Esophagus muscularis mucosa (tissue), 4 donors: ENCODE results near the gene TMEM59. TPM values are rescaled to one million over a fixed set of nuclear protein-coding genes. Genes with fewer than 3 reads are reported as not detected.

Experiments
- DNase-seq: peaks from one replicate; pipeline ENCODE4 v3.0.0-alpha.2; 2017; ENCODE audit errors: extremely low spot score
- H3K27ac ChIP-seq, 4 donors: fragments of 200-600 bp; sonication (generic); replicated peaks in 1 of 4; 1 replicate in 3 of 4; 2 replicates in 1 of 4; pipeline ENCODE4 v1.5.1; 2016 to 2019; ENCODE audit warnings: mild to moderate bottlenecking in 1 of 4
- H3K27me3 ChIP-seq, 4 donors: fragments of 200-600 bp; sonication (generic); one replicate each; pipeline versions ENCODE4 v1.5.1 to v1.6.0; 2016 to 2019
- H3K36me3 ChIP-seq, 4 donors: fragments of 200-600 bp; sonication (generic); one replicate each; pipeline ENCODE4 v1.5.1; 2016 to 2019
- H3K4me1 ChIP-seq, 4 donors: fragments of 200-600 bp; sonication (generic); one replicate each; pipeline ENCODE4 v1.5.1; 2016 to 2019
- H3K4me3 ChIP-seq, 4 donors: fragments of 200-600 bp; sonication (generic); 1 replicate in 2 of 4; 2 replicates in 2 of 4; pipeline ENCODE4 v1.5.1; 2016 to 2019; ENCODE audit warnings: mild to moderate bottlenecking in 4 of 4, moderate library complexity in 1 of 4
- H3K9me3 ChIP-seq, 4 donors: fragments of 200-600 bp; sonication (generic); 1 replicate in 3 of 4; 2 replicates in 1 of 4; pipeline ENCODE4 v1.5.1; 2016 to 2019
- EP300 ChIP-seq: sonication (generic); formaldehyde crosslinking; IDR thresholded peaks from one replicate; pipeline ENCODE4 v1.6.1; 2017; ENCODE audit warnings: antibody characterized with exemption
- POLR2A ChIP-seq: fragments of 450-650 bp; IDR thresholded peaks from one replicate; pipeline ENCODE4 v1.6.1; 2017; ENCODE audit warnings: antibody characterized with exemption, moderate library complexity, mild to moderate bottlenecking, low read depth
- POLR2AphosphoS5 ChIP-seq, 2 donors: sonication (generic); formaldehyde crosslinking; IDR thresholded peaks; one replicate each; pipeline ENCODE4 v1.6.1; 2017; ENCODE audit warnings: antibody characterized with exemption in 2 of 2
- WGBS: methylation state at CpG from one replicate; pipeline ENCODE4 v1.1.5; 2018; 5-methylcytosine and 5-hydroxymethylcytosine counted together
- intact Hi-C: fragments of 100-400 bp; cut with DNase I; formaldehyde crosslinking; loops from one replicate; pipeline ENCODE4 v1.15.1; 2023
- small RNA-seq, 3 donors: library from RNA; depleted of rRNA; stranded (forward); fragments of <200 nt; gene quantifications; one replicate each; pipeline ENCODE3, GENCODE V24; 2016
- total RNA-seq, 4 donors: library from RNA; depleted of rRNA; stranded (reverse); fragments of >200 nt; gene quantifications; one replicate each; pipeline versions ENCODE4 v1.1.0 to v1.2.1, GENCODE V29; 2016
- TF ChIP-seq, protein P1 (sequence below), 3 experiments: fragments of 200-600 bp in 2 of 3; fragments of 450-650 bp in 1 of 3; sonication (generic) in 2 of 3; IDR thresholded peaks; one replicate each; pipeline ENCODE4 v1.5.1; 2017 to 2019; ENCODE audit warnings: antibody characterized with exemption in 3 of 3, mild to moderate bottlenecking in 2 of 3, moderate library complexity in 1 of 3

TMEM59 gene
- total RNA-seq, 4 donors from 2014 or later, result 238 to 334 (median 288) TPM

DNA sequence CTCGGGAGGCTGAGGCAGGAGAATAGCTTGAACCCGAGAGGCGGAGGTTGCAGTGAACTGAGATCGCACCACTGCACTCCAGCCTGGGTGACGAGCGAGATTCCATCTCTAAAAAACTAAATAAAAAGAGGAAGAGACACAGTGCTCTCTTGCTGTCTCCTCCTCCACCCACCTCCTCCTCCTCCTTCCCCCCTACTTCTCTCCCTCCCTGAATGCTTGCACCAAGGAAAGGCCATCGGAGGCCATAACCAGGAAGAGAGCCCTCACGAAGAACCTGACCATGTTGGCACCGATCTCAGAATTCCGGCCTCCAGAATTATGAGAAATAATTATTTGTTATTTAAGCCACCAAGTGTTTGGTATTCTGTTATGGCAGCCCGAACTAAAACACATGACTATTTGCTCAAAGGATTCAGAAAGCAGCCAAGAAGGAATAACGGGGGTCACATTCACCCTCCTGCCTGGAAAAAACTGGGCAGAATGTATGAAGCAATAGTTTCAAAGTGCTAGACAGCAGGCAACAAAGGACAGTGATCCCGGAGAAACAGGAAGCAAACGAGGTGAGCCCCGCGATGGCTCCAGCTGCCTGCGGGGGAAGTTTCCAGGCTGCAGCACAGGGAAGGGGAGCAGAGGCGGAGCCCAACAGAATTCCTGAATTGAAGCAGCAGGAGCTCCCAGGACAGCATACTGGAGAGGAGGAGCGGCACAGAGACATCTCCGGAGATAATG is 70.8 kb downstream of the TMEM59 start:
- Histone ChIP-seq H3K36me3 (no peaks in the 10 kb centered on the region), H3K27me3 (no peaks in the 10 kb centered on the region), H3K4me1 (peaks cover 0 to 27% (median 21%) of the 10 kb centered on the region in 4 donors), H3K4me3 (peak overlapping the region; percentile 45 to 52 (median 51)), H3K9me3 (no peaks in the 10 kb centered on the region), H3K27ac (peak overlapping the region; percentile 75 to 86 (median 82))
- 34% methylated on average over 20 of the region's 20 CpGs for WGBS
- TF ChIP-seq, protein P1, sequence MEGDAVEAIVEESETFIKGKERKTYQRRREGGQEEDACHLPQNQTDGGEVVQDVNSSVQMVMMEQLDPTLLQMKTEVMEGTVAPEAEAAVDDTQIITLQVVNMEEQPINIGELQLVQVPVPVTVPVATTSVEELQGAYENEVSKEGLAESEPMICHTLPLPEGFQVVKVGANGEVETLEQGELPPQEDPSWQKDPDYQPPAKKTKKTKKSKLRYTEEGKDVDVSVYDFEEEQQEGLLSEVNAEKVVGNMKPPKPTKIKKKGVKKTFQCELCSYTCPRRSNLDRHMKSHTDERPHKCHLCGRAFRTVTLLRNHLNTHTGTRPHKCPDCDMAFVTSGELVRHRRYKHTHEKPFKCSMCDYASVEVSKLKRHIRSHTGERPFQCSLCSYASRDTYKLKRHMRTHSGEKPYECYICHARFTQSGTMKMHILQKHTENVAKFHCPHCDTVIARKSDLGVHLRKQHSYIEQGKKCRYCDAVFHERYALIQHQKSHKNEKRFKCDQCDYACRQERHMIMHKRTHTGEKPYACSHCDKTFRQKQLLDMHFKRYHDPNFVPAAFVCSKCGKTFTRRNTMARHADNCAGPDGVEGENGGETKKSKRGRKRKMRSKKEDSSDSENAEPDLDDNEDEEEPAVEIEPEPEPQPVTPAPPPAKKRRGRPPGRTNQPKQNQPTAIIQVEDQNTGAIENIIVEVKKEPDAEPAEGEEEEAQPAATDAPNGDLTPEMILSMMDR (IDR thresholded peaks at IDR 0.05), result no peak
- TF ChIP-seq EP300 (peak; percentile 14), POLR2AphosphoS5 (IDR thresholded peaks at IDR 0.05) (peak; percentile 22 to 53), POLR2A (no peak)
- intact Hi-C loops, result no loop called here
- DNase-seq, result no peak

DNA sequence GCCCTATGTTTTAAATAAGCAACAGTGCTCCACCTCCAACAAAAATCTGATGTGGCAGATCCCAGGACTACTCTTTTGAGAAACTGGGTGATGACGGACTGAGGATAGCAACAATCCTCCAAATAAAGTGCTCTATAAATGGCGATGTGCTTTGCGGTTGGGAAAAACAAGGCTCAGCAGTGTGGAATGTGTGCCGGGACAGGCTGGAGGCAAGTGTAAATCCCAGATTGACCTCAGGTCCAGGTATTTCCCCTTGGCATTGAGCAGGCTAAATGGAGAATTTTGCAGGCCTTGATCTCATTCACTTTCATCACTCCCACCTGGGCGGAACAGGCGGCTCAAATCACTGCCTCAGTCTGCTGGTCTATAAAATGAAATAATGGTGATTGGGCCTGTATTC is 71.8 kb downstream of the TMEM59 start:
- H3K9me3 ChIP-seq, result no peaks in the 10 kb centered on the region
- peak; percentile 43 to 58 for TF ChIP-seq POLR2AphosphoS5 (IDR thresholded peaks at IDR 0.05)
- no peak for TF ChIP-seq POLR2A
- TF ChIP-seq, protein P1 (IDR thresholded peaks at IDR 0.05), result no peak
- TF ChIP-seq EP300, result peak; percentile 55
- H3K27ac ChIP-seq, result peak overlapping the region; percentile 75 to 86 (median 82)
- H3K4me1 ChIP-seq, result peaks cover 0 to 27% (median 21%) of the 10 kb centered on the region in 4 donors
- H3K4me3 ChIP-seq, result no peak overlapping the region
- DNase-seq, result no peak
- WGBS, result 87% methylated on average over 6 of the region's 6 CpGs
- no peaks in the 10 kb centered on the region for H3K27me3 ChIP-seq
- H3K36me3 ChIP-seq, result peaks cover 0 to 4% (median 0%) of the 10 kb centered on the region in 4 donors
- intact Hi-C loops, result no loop called here

DNA sequence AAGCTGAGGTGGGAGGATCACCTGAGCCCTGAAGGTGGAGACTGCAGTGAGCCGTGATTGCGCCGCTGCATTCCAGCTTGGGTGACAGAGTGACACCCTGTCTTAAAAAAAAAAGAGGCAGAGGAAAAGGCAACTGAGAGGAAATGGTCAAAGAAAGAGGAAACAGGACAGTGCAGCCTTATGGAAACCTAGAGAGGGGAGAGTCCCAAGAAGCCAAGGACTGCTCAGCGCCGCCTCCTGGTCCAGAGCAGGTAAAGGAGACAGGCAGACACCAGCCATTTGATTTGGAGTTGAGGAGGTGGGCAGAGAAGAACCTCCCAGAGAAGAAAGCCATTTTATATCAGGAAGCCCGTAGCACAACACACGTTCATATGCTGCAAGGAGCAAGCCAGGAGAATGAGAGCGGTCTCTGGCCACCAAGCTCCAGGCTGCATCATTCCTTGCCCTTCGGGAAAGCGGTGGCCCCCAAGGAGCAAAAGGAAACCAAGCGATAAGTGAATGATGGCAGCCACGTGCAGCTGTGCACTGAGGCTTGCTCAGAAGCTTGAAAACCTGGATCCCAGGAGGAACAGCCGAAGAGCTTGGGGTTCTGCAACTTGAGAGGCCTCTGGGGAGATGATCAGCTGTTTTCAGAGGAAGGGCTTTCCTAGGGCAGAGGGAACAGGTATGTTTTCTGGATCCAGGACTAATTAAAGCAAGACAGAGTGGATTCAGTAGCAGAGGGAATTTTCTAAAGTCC is 73.1 kb downstream of the TMEM59 start:
- Histone ChIP-seq H3K36me3 (peaks cover 0 to 7% (median 0%) of the 10 kb centered on the region in 4 donors), H3K4me3 (no peak overlapping the region), H3K9me3 (no peaks in the 10 kb centered on the region), H3K27ac (peak overlapping the region; percentile 17 to 86 (median 74)), H3K27me3 (no peaks in the 10 kb centered on the region), H3K4me1 (peaks cover 0 to 27% (median 21%) of the 10 kb centered on the region in 4 donors)
- TF ChIP-seq, protein P1 (IDR thresholded peaks at IDR 0.05), result no peak
- TF ChIP-seq POLR2A (no peak), EP300 (no peak), POLR2AphosphoS5 (IDR thresholded peaks at IDR 0.05) (no peak)
- intact Hi-C loops, result no loop called here
- WGBS, result 87% methylated on average over 13 of the region's 13 CpGs
- DNase-seq, result no peak

Small RNA genes within 50 kb of the gene (small RNA-seq; reads per million reads assigned to genes)
- gene AL353898.1 (0 reads per million in 3 donors), gene AL353898.2 (0 reads per million in 3 donors)

Other genes with a start within 250 kb of the TMEM59 start
- gene NDC1, start 214.9 kb downstream of the TMEM59 start, total RNA-seq, result 1 to 10 TPM; 5.6 to 8.3 (median 8.1) TPM
- gene YIPF1, start 163.4 kb downstream of the TMEM59 start, total RNA-seq, result 10 to 100 TPM; 16.8 to 21.4 (median 19.7) TPM
- gene DIO1, start 159.0 kb downstream of the TMEM59 start, total RNA-seq, result not detected
- gene IFT25, start 107.5 kb downstream of the TMEM59 start, total RNA-seq, result 10 to 100 TPM; 17.4 to 20.8 (median 17.6) TPM
- gene LRRC42, start 106.9 kb downstream of the TMEM59 start, total RNA-seq, result 10 to 100 TPM; 22.8 to 35.6 (median 28.9) TPM
- gene LDLRAD1, start 35.0 kb downstream of the TMEM59 start, total RNA-seq, result not detected
- gene TCEANC2, start 404 bp upstream of the TMEM59 start, total RNA-seq, result 1 to 10 TPM; 4.8 to 8.6 (median 7.1) TPM
- gene CDCP2, start 99.8 kb upstream of the TMEM59 start, total RNA-seq, result under 1 TPM in 3 of 4 donors, not detected in 1; 0.26 to 0.40 (median 0.33) TPM
- 1 to 10 TPM; 3.6 to 6.1 (median 3.9) TPM for gene CYB5RL, start 146.8 kb upstream of the TMEM59 start, total RNA-seq
- 10 to 100 TPM; 54.2 to 62.1 (median 58.4) TPM for gene MRPL37, start 147.0 kb upstream of the TMEM59 start, total RNA-seq